HG02588 (cell line): Measurements from ENCODE around the gene VSTM2B.
"Not testable (repeated sequence)": the region's sequence is repeated elsewhere in the genome, so short reads cannot be mapped to it uniquely, and the experiment has no call there.

Experiments
- ATAC-seq: cut with Tn5 transposase; IDR thresholded peaks from one replicate; pipeline ENCODE4 v1.9.1; 2021; ENCODE audit warnings: mild to moderate bottlenecking, moderate library complexity; ENCODE audit not compliant: unreplicated experiment

VSTM2B gene

GRCh38 chr19:29544656-29545360 is 19.0 kb downstream of the VSTM2B start:
- ATAC-seq, result no peak

- not testable (repeated sequence) for ATAC-seq
Measured at GRCh38 chr19:29545447-29545846, 19.7 kb downstream of the VSTM2B start.

- no peak for ATAC-seq
Measured at GRCh38 chr19:29545866-29546582, 20.2 kb downstream of the VSTM2B start.

- ATAC-seq, result no peak
Measured at GRCh38 chr19:29546583-29547190, 20.9 kb downstream of the VSTM2B start.

- no peak for ATAC-seq
Measured at GRCh38 chr19:29547361-29547960, 21.7 kb downstream of the VSTM2B start.

GRCh38 chr19:29547981-29548380 is 22.2 kb downstream of the VSTM2B start:
- no peak for ATAC-seq

- no peak for ATAC-seq
Measured at GRCh38 chr19:29548483-29549085, 22.8 kb downstream of the VSTM2B start.

- ATAC-seq, result no peak
Measured at GRCh38 chr19:29549105-29550070, 23.6 kb downstream of the VSTM2B start.

GRCh38 chr19:29550896-29551295 is 25.1 kb downstream of the VSTM2B start:
- no peak for ATAC-seq

- ATAC-seq, result no peak
Measured at GRCh38 chr19:29551774-29552173, 26.0 kb downstream of the VSTM2B start.

GRCh38 chr19:29552454-29553280 is 26.9 kb downstream of the VSTM2B start:
- ATAC-seq, result no peak

GRCh38 chr19:29554149-29554548 is 28.4 kb downstream of the VSTM2B start:
- no peak for ATAC-seq

GRCh38 chr19:29559110-29559509 is 33.3 kb downstream of the VSTM2B start:
- ATAC-seq, result not testable (repeated sequence)

GRCh38 chr19:29559743-29560142 is 33.9 kb downstream of the VSTM2B start:
- ATAC-seq, result no peak

GRCh38 chr19:29560313-29561075 is 34.7 kb downstream of the VSTM2B start:
- ATAC-seq, result no peak

GRCh38 chr19:29561601-29562000 is 35.8 kb downstream of the VSTM2B start:
- no peak for ATAC-seq

- no peak for ATAC-seq
Measured at GRCh38 chr19:29562299-29563297, 36.8 kb downstream of the VSTM2B start.
